GM18867 (cell line): ENCODE data around the gene SLC7A1.

ENCODE experiments used
- ATAC-seq: cut with Tn5 transposase; IDR thresholded peaks from one replicate; pipeline ENCODE4 v1.9.1; 2021; ENCODE audit warnings: mild to moderate bottlenecking, moderate library complexity; ENCODE audit not compliant: unreplicated experiment

The SLC7A1 gene

DNA sequence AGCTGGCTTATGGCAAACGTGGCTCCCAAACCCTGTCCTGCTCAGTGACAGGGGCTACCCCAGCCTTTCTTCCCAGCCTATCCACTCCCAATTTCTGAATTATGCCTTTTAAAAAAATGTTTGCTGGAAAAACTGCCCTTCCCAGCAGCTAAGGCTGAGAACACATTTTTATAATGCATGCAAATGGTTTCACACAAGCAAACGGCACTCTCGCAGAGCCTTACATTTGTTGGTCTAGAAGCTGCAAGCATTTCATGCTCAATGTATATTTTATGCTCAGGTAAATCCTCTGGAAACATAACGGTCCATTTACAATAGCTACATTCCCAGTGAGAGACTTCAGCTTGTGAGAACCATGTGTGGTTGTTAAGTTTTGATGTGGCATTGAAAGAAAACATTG is 61.4 kb downstream of the SLC7A1 start:
- ATAC-seq = no peak

DNA sequence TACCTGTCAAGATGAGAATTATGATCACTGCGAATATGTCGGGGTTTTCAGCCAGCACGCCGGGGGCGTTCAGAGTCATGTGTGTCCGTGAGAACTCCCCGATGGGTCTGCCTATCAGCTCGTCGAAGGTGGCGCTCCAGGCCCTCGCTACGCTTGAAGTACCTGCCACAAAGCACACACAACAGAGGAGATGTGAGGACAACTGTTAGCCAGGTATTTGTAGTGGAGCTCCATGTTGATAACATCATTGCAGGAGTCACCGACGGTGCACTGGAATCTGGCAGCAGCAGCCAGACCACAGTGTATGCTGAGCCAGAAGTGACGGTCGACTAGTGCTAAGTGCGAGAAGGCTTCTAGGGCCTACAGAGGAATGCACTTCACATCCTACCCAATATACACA is 62.7 kb downstream of the SLC7A1 start:
- no peak for ATAC-seq

DNA sequence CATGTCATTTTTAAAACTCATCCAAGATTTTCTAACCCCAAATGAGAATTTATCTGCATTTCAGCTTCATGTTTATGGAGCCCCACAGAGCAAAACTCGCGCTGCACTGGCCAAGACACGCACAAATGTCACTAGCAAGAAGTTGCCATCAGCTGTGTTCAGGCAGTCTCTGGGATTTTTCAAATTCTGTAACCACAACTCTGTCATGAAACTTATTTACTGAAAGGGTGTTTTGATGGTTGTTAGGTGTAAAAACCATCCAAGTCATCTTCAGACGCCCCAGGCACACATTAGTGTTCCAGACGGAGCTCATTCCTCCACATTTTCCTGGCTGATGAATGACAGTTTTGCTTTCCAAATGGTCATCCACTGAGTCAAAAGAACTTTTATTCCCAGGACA is 63.4 kb downstream of the SLC7A1 start:
- no peak for ATAC-seq

DNA sequence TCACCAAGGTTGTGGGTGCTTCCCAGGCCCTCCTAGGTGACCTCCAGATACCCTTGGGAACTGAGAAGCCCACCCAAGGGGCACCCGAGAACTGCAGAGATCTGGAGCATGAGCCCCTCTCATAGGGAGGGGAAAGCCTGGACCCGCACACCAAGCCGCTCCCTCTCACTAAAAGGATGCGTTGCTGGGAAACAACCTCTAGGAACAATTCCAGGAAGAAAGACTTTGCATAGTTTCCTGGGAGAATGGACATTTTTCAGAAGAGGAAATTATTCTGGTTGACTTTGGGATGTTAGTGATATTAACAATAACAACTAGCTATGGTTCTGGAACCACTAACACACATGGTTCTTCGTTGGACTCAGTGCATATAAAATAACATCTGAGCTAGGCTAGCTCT is 64.6 kb downstream of the SLC7A1 start:
- ATAC-seq = no peak

DNA sequence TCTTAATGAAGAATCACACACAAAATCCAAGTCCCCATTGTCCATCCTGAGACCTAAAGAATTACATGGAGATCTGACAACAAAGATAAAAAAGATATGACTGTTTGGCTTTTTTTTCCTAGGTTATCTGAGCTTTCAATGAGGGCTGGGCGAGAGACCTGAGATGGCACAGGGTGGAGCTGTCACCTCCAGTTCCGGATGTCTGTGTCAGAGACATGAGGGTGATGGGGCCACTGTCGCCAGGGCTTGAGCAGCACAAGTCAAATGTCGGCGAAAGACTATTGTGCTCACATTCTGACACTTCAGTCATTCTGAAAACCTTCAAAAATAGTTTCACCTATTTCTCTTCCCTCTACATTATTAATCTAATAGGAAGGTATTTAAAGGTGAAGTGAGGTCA is 65.7 kb downstream of the SLC7A1 start:
- ATAC-seq = no peak

DNA sequence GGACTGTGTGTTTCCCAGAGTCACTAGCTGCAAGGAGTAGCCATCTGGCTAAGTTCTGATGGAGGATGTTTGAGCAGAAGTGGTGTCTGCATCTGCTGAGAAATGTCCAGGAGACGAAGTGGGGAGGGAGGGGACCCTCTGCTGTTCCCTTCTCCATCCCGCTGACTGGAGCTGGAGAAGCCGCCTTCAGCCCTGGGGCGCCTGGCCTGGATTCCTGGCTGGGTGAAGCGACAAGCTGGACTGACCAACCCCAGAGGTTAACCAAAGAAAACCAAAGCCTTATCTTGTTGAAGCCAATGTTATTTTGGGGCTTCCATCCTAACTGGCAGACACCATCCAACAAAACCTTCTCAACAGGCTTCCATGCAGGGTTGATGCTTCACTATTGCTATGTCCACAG is 67.6 kb downstream of the SLC7A1 start:
- ATAC-seq = no peak

DNA sequence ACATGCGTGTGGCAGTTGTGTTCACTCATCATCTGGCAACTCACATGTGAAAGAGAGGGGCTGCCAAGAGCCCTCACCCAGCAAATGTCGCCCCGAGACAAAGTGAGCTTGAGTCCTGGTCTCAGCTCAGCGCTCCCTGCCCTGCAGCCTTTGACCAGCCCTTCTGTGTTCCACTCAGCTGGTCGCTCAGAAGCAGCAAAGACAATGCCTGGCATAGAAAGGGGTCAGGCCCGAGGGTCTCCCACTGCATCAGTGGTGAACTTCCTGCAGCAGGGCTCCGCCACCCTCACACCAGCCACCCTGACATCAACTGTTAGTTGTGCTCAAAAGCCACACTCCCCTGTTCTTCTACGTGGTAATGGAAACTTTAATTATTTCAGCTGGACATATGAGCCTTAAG is 68.0 kb downstream of the SLC7A1 start:
- ATAC-seq = no peak

DNA sequence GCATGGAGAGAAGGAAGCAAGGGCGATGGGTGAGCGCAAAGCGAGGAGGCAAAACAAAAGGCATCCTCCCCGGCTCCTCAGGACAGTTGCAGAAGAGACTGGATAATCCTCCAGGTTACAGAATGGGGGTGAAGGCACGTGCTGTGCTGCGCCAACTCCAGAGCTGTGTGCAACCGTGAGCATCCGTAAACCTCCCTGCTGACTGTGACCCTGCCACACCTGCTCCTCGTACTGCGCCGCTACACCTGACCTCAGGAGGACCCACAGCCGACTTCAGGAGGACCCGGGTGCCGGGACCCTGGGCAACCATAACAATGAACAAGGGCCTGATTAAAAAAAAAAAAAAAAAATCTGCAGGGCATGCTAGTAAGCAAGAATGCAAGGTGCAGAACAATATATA is 68.7 kb downstream of the SLC7A1 start:
- no peak for ATAC-seq

DNA sequence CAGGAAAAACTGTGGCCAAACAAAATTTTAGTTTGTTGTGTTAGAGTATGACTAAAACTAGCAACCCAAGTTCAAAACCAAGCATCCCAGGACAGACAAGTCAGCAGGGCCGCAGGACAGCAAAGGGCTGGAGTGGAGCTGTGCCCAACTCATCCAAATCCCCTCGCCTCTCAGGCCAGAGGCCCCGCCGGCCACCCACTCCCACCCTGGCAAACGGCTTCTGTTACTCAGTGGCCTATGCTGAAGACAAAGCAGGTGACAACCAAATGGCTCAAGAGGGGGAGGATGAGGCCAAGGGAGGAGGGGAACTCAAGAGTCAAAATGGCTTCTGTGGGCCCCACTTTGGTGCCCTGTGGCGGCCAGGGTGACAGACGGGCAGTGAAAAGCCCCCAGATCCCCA is 69.7 kb downstream of the SLC7A1 start:
- no peak for ATAC-seq

DNA sequence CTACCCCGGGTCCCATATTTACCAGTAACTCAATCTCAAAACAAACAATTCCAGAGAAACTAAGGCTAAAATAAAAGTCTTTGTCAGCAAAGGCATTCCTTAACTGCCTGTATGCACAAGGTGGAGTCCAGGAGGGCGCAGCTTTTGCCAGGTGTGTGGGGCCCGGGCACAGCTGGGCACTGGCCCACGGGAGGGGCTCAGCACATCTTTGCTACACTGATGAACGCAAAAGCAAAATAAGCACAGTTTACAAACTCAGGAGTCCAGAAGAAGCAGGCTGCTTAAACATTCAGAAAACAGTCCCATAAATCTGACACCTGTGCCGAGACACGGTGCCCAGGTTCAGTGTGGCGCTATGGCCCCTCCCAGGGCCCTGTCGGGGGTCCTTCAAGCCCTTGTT is 70.8 kb downstream of the SLC7A1 start:
- no peak for ATAC-seq

DNA sequence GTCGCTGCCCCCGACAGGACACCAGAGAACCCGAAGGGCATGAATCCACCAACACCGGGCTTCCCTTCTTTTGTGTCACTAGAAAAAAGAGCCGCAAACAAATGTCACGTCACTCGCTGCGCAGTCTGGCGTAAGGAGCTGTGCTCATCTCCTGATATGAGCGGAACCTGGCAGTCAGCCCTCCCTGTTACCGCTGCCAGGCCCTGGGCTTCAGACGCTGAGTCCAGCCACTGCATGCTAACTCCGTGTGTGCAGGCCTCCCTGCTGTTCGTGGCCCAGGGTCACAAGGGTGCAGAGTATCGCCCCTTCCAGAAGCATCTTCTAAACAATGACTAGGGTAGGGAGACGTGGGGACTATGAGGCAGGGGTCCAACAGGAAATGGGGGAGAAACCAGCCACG is 71.3 kb downstream of the SLC7A1 start:
- ATAC-seq = no peak

DNA sequence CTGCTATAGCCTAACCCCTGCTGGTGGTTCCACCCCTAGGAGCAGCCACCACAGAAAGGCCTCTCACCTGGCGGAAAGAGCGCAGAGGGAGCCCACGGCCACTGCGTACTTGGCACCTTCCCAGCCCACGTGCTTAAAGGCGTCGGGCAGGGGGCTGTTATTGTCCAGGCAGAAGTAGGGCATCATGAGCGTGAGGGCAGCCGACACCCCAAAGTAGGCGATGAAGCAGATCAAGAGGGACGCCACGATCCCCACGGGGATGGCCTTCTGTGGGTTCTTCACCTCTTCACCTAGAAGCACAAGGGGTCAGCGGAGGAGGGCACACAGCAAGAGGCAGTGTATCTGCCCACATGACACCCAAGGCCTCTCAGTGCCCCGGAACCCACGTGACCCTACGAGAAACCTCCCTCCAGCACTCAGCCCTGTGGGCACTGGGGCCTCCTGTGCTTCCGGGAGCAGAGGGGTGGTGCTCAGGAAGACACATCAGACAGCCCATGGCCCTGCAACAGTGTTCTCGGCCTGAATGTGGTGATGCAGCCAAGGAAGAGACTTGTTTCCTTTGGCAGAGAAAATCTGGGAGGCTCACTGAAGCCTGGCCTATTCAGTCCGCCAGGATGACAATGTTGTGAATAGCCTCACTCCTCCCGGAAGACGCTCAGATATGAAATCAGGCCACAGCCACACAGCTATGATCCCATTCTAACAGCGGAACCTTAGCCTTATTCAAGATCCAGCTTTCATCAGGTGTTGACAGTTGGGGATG is 72.1 kb downstream of the SLC7A1 start:
- ATAC-seq = no peak

DNA sequence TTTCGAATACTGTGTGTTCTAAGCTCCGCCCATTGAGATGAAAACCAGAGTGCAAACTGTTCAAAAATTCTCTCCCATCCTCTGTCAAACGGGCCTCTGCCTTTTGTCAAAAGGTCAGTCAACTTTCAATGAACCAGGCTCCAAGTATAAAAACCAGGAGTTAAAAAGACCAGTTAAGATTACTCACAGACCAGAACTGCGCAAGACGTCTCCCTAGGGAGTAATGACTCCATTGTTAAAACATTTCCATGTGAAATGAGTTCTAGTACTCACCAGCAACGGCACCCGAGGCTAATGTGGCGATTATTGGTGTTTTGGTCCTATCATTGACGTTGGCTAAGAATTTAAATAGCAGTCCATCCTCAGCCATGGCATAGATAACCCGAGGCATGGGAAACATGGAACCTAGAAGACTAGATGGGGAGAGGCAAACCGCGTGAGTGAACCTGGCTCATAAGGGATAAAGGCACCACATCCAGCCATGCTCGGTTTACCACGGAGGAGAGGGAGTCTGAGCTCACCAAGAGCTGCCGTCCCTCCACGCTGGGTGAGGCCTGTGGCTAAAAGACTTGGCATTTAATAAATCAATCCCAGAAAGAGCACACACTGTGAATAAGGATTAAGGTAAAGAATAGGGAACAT is 73.3 kb downstream of the SLC7A1 start:
- no peak for ATAC-seq

DNA sequence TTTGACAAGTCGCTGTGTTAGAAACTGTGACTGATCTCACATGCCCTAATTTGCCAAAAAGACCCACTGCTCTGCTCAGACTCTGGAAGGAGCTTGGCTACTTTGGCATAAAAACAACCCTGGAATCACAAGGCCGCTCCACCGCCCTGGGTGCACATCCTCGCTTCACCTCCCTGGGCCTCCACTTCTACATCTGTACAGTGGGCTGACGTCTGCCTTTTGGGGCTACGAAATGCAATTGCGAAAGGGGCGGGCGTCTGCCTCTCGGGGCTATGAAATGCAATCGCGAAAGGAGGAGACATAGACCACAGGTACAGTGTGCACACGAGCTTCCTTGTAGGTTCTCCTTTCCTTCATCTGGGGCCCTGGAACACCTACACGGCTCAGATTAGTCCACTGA is 74.2 kb downstream of the SLC7A1 start:
- no peak for ATAC-seq

DNA sequence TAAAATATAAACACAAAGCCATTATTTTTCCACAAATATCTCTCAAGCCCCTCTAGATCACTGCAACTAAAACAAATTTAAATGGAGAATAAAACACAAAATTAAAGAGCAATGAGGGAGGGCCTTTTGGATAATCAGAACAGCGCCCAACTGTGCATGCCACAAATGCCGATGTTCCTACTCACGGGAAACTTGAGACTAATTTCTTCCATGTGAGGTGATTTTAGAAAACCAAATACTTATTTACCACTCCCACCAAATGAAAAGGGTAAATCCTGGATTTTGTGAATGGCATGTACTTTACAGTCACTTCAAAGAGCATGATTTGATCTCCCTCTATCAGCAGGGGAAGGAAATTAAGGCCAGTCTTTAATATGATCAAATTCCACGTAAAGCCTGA is 74.8 kb downstream of the SLC7A1 start:
- no peak for ATAC-seq

DNA sequence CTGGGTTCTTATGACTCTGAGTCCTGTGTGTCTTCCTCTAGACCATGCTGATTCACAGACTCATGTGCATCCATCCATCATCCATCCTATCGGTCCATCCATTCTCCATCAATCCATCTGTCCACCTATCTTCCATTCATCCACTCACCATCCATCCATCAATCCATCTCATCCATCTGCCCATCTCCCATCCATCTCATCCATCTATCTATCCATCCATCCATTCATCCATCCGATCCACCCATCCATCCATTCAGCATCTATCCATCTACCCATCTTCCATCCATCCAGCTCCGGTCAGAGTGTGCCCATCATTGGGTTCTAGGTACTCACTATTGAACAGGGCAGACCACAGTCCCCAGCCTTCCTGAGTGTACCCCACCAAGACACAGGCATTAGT is 75.6 kb downstream of the SLC7A1 start:
- ATAC-seq = no peak

DNA sequence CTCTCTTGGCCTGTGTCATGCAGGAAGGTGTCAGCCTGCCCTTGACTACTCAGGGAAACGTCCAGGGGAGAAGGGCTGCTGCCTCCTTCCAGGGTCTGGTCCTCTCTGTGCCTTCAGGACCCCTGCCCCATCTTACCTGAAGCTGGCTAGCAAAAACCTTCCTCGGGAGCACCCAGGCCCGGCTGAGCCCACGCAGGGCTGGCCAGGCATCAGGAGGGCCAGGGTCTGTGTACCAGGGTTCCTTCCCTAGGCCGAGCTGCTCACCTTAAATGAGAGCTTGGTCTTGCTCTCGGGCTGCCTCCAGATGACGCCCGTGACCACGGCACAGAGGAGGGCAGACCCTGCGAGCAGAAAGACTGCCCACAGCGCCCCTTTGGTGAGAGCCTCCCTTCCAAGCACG is 78.6 kb downstream of the SLC7A1 start:
- ATAC-seq = no peak

DNA sequence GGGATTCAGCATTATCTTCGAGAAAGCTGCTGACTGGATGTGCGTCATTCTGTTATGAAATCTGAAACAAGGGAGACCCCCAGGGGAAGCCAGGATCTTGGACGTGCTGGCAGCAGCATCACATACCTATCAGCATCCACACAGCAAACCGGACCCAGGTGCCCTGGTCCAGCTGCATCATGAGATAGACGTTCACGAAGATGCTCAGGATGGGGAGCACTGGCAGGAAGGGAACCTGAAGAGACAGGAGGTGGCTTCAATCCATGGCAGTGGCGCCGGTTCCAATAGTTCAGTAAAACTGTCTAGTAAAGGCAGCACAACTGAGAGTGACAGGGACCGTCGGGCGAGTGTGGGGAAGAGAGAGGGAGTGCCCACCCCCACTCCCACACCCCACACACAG is 79.5 kb downstream of the SLC7A1 start:
- ATAC-seq = no peak

DNA sequence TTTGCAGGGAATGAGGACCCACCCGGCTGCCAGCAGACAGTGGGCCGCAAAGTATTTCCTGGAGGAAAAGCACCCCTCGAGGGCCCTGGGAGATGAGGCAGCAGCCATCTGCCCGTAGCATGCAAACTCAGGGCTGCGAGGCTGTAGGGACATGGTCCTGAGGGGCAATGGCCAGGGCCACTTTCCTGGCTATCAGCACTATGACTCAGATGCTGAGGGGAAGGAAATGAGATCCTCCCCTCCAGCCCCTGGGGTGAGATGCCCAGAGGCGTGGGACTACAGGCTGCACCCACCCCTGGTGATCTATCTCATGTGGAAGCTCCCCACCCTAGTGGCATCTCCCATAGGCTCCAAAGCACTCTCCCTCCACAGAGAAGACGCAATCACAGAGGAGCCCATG is 80.1 kb downstream of the SLC7A1 start:
- ATAC-seq = no peak

DNA sequence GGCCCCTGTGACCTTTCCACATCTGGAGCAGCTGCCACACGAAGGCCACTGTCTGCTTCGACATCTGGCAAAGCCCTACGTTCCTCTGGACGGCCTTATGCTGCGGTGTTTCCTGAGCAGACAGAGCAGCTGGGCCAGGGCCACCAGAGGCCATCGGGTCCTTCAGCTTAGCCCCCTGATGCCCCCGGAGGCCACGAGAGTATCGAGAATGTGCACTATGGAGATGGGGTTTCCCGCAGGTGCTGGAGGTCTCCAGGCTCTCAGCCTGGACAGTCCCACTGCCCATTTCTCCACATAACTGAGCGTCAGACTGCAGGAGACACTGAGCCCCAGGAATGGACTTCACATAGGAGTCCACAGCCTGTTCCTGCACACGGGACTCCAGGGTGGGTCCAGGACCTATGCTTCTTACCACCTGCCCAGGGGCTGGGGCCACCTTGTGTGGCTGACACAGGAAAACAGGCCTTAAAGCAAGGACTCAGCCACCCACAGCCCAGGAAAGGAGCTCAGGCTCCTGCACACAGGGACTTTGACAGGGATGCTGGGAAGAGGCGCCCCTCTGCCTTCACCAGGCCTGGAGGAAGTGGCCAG is 80.7 kb downstream of the SLC7A1 start:
- no peak for ATAC-seq

DNA sequence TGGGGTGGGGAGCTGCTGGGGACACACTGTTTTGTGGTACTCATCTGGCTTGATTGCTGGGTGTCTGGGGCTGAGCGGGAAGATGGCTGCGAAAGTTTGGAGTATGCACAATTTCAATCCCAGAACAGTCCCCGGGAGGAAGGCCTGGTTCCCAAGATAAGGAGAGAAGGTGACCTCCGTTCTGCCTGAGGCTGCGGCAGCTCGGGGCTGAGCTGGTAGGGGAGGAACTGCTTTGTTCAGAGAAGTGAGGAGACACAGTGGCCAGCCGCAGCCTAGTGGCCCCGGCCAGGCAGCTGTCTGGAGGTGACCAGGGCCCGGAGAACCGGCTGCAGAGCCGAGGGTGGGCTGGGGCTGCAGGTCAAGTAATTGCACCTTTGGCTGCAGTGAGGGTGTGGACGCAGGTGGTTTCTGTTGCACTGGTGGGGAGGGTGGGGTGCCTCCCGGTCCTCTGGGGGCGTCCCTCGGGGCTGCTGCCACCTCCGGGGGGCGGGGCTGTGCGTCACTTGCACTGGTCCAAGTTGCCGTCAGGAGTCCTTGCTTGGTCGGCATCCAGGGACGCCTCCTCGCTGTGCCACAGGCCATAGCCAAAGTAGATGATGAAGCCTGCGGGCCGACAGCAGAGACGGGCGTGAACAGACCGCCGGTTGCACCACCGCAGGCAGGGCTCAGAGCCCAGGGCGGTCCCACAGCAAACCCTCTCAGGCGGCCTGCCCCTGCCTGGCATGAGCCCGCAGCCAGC is 81.3 kb downstream of the SLC7A1 start:
- ATAC-seq = no peak
